Esophagus squamous epithelium (tissue), 4 donors: ENCODE results near the gene SPTLC3.

Source experiments
- POLR2A ChIP-seq, 4 donors: fragments of 450-650 bp; IDR thresholded peaks; one replicate each; pipeline ENCODE4 v1.6.1; 2017; ENCODE audit warnings: antibody characterized with exemption in 4 of 4, mild to moderate bottlenecking in 4 of 4, moderate library complexity in 3 of 4
- TF ChIP-seq, protein P1 (sequence below), 6 experiments: fragments of 450-650 bp in 4 of 6; fragments of 200-600 bp in 2 of 6; sonication (generic) in 2 of 6; IDR thresholded peaks; one replicate each; pipeline ENCODE4 v1.5.1; 2016 to 2019; ENCODE audit warnings: antibody characterized with exemption in 6 of 6, mild to moderate bottlenecking in 4 of 6, moderate library complexity in 4 of 6

GRCh38 chr20:13141546-13141945 lies 132.8 kb downstream of the SPTLC3 start:
- TF ChIP-seq POLR2A (IDR thresholded peaks at IDR 0.05) = no peak
- TF ChIP-seq, protein P1, sequence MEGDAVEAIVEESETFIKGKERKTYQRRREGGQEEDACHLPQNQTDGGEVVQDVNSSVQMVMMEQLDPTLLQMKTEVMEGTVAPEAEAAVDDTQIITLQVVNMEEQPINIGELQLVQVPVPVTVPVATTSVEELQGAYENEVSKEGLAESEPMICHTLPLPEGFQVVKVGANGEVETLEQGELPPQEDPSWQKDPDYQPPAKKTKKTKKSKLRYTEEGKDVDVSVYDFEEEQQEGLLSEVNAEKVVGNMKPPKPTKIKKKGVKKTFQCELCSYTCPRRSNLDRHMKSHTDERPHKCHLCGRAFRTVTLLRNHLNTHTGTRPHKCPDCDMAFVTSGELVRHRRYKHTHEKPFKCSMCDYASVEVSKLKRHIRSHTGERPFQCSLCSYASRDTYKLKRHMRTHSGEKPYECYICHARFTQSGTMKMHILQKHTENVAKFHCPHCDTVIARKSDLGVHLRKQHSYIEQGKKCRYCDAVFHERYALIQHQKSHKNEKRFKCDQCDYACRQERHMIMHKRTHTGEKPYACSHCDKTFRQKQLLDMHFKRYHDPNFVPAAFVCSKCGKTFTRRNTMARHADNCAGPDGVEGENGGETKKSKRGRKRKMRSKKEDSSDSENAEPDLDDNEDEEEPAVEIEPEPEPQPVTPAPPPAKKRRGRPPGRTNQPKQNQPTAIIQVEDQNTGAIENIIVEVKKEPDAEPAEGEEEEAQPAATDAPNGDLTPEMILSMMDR (IDR thresholded peaks at IDR 0.05) = no peak
